ENCODE data around the gene RBM28.

- TF ChIP-seq CTCF (IDR thresholded peaks at IDR 0.05; ENCODE audit: insufficient read depth, low read depth, low read length) (no peak), EZH2 (IDR thresholded peaks at IDR 0.05; ENCODE audit: insufficient read depth, low read length) (no peak)
Observed at GRCh38 chr7:128389618-128390329, 46.1 kb upstream of the RBM28 start.

All from astrocyte (in vitro differentiated cells and primary cell).